Measurements from ENCODE around the gene ZNF865.

DNA sequence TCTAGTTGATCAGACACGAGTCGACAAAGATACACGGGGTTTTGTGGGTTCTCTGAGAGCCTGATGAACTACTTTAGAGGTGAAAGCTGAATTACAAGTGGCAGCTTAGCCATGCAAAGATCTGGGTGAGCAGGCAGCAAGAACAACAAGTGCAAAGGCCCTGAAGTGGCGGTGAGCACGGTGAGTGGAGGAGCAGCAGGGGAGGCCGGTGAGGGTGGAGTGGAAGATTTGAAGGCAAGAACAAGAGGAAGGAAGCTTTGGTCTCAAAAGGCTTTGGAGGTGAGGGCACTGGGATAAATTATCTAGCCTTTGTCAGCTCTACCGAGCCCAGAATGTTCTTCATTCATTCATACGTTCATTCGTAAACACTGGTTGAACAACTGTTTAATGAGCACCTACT, 1.4 kb downstream of the ZNF865 start:
- TF ChIP-seq, protein P1, sequence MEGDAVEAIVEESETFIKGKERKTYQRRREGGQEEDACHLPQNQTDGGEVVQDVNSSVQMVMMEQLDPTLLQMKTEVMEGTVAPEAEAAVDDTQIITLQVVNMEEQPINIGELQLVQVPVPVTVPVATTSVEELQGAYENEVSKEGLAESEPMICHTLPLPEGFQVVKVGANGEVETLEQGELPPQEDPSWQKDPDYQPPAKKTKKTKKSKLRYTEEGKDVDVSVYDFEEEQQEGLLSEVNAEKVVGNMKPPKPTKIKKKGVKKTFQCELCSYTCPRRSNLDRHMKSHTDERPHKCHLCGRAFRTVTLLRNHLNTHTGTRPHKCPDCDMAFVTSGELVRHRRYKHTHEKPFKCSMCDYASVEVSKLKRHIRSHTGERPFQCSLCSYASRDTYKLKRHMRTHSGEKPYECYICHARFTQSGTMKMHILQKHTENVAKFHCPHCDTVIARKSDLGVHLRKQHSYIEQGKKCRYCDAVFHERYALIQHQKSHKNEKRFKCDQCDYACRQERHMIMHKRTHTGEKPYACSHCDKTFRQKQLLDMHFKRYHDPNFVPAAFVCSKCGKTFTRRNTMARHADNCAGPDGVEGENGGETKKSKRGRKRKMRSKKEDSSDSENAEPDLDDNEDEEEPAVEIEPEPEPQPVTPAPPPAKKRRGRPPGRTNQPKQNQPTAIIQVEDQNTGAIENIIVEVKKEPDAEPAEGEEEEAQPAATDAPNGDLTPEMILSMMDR (IDR thresholded peaks at IDR 0.05; ENCODE audit: poor library complexity, severe bottlenecking), result no peak
- no peak for TF ChIP-seq EP300 (conservative IDR thresholded peaks at IDR 0.05; ENCODE audit: poor library complexity, severe bottlenecking)
- no peak for TF ChIP-seq RAD21 (conservative IDR thresholded peaks at IDR 0.05)
- no peak for TF ChIP-seq POLR2AphosphoS5 (IDR thresholded peaks at IDR 0.05)
- TF ChIP-seq TAF1 (IDR thresholded peaks at IDR 0.05; ENCODE audit: low read depth), result no peak
- TF ChIP-seq EZH2 (IDR thresholded peaks at IDR 0.05; ENCODE audit: borderline replicate concordance, insufficient read depth, low read length, poor library complexity, severe bottlenecking), result no peak
- no peak for TF ChIP-seq MXI1 (conservative IDR thresholded peaks at IDR 0.05; ENCODE audit: poor library complexity, severe bottlenecking)
- TF ChIP-seq, protein P2, sequence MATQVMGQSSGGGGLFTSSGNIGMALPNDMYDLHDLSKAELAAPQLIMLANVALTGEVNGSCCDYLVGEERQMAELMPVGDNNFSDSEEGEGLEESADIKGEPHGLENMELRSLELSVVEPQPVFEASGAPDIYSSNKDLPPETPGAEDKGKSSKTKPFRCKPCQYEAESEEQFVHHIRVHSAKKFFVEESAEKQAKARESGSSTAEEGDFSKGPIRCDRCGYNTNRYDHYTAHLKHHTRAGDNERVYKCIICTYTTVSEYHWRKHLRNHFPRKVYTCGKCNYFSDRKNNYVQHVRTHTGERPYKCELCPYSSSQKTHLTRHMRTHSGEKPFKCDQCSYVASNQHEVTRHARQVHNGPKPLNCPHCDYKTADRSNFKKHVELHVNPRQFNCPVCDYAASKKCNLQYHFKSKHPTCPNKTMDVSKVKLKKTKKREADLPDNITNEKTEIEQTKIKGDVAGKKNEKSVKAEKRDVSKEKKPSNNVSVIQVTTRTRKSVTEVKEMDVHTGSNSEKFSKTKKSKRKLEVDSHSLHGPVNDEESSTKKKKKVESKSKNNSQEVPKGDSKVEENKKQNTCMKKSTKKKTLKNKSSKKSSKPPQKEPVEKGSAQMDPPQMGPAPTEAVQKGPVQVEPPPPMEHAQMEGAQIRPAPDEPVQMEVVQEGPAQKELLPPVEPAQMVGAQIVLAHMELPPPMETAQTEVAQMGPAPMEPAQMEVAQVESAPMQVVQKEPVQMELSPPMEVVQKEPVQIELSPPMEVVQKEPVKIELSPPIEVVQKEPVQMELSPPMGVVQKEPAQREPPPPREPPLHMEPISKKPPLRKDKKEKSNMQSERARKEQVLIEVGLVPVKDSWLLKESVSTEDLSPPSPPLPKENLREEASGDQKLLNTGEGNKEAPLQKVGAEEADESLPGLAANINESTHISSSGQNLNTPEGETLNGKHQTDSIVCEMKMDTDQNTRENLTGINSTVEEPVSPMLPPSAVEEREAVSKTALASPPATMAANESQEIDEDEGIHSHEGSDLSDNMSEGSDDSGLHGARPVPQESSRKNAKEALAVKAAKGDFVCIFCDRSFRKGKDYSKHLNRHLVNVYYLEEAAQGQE (IDR thresholded peaks at IDR 0.05; ENCODE audit: borderline replicate concordance), result no peak
